ENCODE results near the gene HEYL. TPM values are rescaled to one million over a fixed set of nuclear protein-coding genes. Genes with fewer than 3 reads are reported as not detected.

The HEYL gene
- total RNA-seq, 4 donors from 2014 or later, result 0.42 to 3.0 (median 1.6) TPM

DNA sequence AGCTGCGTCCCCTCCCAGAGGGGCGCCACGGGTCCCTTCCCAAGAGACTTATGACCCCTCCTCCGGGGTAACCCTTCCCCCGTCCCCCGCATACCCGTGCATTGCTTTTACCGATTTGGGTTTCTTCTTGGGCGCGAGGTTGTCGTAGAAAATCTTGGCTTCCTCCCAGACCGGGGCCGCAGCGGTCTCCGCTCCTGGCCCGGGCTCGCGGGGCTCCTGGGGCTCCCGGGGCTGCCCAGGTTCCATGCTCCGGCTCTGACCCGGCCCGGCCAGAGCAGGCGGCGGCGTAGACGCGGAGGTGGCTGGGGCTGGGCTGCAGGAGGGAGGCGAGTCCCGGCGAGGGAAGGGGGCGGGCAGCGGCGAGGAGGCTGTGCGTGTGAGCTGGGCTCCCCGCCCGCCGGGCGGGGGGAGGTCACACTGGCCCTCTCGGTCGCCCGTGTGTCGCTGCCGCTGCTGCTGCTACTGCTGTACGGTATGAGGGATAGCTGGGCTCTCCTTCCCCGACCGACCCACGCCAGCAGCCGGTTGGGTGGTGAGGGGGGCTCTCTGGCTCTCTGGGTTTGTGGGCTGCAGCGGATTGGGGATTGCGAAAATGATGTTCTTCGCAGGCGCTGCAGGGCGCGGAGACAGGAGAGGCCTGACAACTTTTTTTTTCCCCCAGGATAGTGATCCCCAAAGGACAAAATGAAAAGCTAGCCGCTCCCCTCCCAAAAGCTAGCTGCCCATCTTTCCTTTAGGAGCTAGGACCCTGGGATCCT lies 32.5 kb upstream of the HEYL start, which contains the start of gene NT5C1A:
Gene NT5C1A (minus strand): TSS at position 315 of the 758 bp plus-strand sequence. CDS start 69 bp downstream, at position 246.
- DNase-seq (ENCODE audit: low spot score in 2 of 2), result no peak
- TF ChIP-seq, protein P1, sequence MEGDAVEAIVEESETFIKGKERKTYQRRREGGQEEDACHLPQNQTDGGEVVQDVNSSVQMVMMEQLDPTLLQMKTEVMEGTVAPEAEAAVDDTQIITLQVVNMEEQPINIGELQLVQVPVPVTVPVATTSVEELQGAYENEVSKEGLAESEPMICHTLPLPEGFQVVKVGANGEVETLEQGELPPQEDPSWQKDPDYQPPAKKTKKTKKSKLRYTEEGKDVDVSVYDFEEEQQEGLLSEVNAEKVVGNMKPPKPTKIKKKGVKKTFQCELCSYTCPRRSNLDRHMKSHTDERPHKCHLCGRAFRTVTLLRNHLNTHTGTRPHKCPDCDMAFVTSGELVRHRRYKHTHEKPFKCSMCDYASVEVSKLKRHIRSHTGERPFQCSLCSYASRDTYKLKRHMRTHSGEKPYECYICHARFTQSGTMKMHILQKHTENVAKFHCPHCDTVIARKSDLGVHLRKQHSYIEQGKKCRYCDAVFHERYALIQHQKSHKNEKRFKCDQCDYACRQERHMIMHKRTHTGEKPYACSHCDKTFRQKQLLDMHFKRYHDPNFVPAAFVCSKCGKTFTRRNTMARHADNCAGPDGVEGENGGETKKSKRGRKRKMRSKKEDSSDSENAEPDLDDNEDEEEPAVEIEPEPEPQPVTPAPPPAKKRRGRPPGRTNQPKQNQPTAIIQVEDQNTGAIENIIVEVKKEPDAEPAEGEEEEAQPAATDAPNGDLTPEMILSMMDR (IDR thresholded peaks at IDR 0.05), result no peak
- no peak for TF ChIP-seq POLR2A (IDR thresholded peaks at IDR 0.05)
- H3K4me3 ChIP-seq (ENCODE audit: low read depth, poor library complexity, severe bottlenecking), result peak within 1 kb of the TSS; percentile 27
- intact Hi-C loops (cut with DNase I; ENCODE audit: low total_unique reads), result no loop called here
- WGBS, 2 donors, result 4 to 5% methylated on average over 17 to 40 of the region's 55 CpGs

DNA sequence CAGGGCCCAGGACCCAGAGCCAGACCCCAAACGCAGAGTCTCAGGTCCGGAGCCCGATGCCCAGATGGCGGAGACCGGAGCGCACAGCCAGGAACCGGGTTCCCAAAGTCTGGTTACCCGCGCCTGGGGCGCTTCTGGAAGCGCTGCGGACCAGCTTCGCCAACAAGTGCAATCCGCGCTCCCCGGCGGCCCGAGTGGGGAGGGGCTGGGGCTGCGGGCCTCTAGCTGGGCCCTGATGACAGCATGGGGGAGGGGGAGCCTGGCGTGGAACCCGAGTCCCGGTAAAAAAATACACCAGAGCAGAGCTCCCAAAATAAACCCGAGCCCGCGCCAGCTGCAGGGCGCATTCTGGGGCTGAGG lies 32.0 kb upstream of the HEYL start:
- intact Hi-C loops (cut with DNase I; ENCODE audit: low total_unique reads), result no loop called here
- peak overlapping the region; percentile 27 for H3K4me3 ChIP-seq (ENCODE audit: low read depth, poor library complexity, severe bottlenecking)
- 0 to 3% methylated on average over 10 to 22 of the region's 26 CpGs for WGBS, 2 donors
- TF ChIP-seq, protein P1 (IDR thresholded peaks at IDR 0.05), result no peak
- no peak for TF ChIP-seq POLR2A (IDR thresholded peaks at IDR 0.05)
- DNase-seq (ENCODE audit: low spot score in 2 of 2), result no peak

GRCh38 chr1:39670689-39671088 lies 31.2 kb upstream of the HEYL start:
- no peak for DNase-seq (ENCODE audit: low spot score in 2 of 2)
- intact Hi-C loops (cut with DNase I; ENCODE audit: low total_unique reads), result no loop called here
- H3K4me3 ChIP-seq (ENCODE audit: low read depth, poor library complexity, severe bottlenecking), result no peak overlapping the region
- WGBS, 2 donors, result 37 to 47% methylated on average over 1 of the region's 1 CpG
- TF ChIP-seq, protein P1 (IDR thresholded peaks at IDR 0.05), result no peak

DNA sequence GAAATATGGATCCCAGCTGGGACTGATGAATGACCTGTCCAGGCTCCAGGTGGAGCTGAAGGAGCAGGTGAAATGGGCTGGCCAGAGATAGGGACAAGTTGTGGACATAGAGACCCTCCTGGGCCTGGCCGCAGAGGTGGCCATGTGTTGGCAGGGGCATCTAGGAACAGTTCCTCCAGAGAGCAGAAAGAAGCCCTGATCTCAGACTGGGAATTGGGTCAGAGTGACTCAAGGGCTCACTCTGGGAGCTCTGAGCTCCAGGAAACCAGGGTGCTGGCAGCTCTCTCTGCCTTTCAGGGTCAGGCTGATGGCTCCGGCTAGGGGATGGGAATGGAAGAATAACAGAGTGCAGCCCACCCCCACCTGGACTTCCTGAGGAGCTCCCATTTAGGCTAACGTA lies 29.5 kb upstream of the HEYL start:
- TF ChIP-seq, protein P1 (IDR thresholded peaks at IDR 0.05), result no peak
- TF ChIP-seq POLR2A (IDR thresholded peaks at IDR 0.05), result no peak
- DNase-seq (ENCODE audit: low spot score in 2 of 2), result no peak
- intact Hi-C loops (cut with DNase I; ENCODE audit: low total_unique reads), result no loop called here
- WGBS, 2 donors, result 88 to 93% methylated on average over 3 of the region's 3 CpGs
- H3K4me3 ChIP-seq (ENCODE audit: low read depth, poor library complexity, severe bottlenecking), result no peak overlapping the region

- intact Hi-C loops (cut with DNase I; ENCODE audit: low total_unique reads), result no loop called here
- WGBS, 2 donors, result 87 to 92% methylated on average over 3 of the region's 3 CpGs
- TF ChIP-seq, protein P1 (IDR thresholded peaks at IDR 0.05), result no peak
- TF ChIP-seq POLR2A (IDR thresholded peaks at IDR 0.05), result no peak
- no peak for DNase-seq (ENCODE audit: low spot score in 2 of 2)
- no peak overlapping the region for H3K4me3 ChIP-seq (ENCODE audit: low read depth, poor library complexity, severe bottlenecking)
These were observed 28.7 kb upstream of the HEYL start for GRCh38 chr1:39668111-39668510.

- TF ChIP-seq, protein P1 (IDR thresholded peaks at IDR 0.05), result no peak
- no peak for TF ChIP-seq POLR2A (IDR thresholded peaks at IDR 0.05)
- intact Hi-C loops (cut with DNase I; ENCODE audit: low total_unique reads), result no loop called here
- no peak overlapping the region for H3K4me3 ChIP-seq (ENCODE audit: low read depth, poor library complexity, severe bottlenecking)
- WGBS, 2 donors, result 89 to 91% methylated on average over 3 of the region's 3 CpGs
- DNase-seq (ENCODE audit: low spot score in 2 of 2), result no peak
These were observed 27.3 kb upstream of the HEYL start for GRCh38 chr1:39666772-39667171.
